K562 (cell line): Measurements from ENCODE around the gene SLC9A1. TPM values are rescaled to one million over a fixed set of nuclear protein-coding genes. Genes with fewer than 3 reads are reported as not detected.
A peak's percentile ranks its signal among the peaks of the same experiment; 100 is the strongest.

Source experiments
- BCOR ChIP-seq: fragments of 450-650 bp; IDR thresholded peaks from 2 replicates; pipeline ENCODE4 v1.6.1; 2016
- CBFB ChIP-seq: sonication (generic); formaldehyde crosslinking; IDR thresholded peaks from 2 replicates; pipeline ENCODE4 v1.4.0; 2020; ENCODE audit warnings: mild to moderate bottlenecking, missing genetic modification reagents
- CCAR2 ChIP-seq: fragments of 200-400 bp; formaldehyde crosslinking; IDR thresholded peaks from 2 replicates; pipeline ENCODE4 v1.6.1; 2017; ENCODE audit warnings: mild to moderate bottlenecking, low read depth, low read length
- GTF2A2 ChIP-seq: IDR thresholded peaks from 2 replicates; pipeline ENCODE4 v1.6.1; 2016; ENCODE audit warnings: mild to moderate bottlenecking, missing genetic modification characterization, missing compliant biosample characterization
- HSF4 ChIP-seq: fragments of 250-450 bp; sonication (Bioruptor Pico); IDR thresholded peaks from 2 replicates; pipeline ENCODE4 v2.1.2; 2022; ENCODE audit warnings: mild to moderate bottlenecking, moderate library complexity, borderline replicate concordance
- SRSF7 ChIP-seq: fragments of 200-400 bp; formaldehyde crosslinking; optimal IDR thresholded peaks from 2 replicates; pipeline ENCODE3; 2017; ENCODE audit warnings: mild to moderate bottlenecking, low read depth, low read length
- ZC3H4 ChIP-seq: sonication (generic); formaldehyde crosslinking; IDR thresholded peaks from 2 replicates; pipeline ENCODE4 v1.9.0; 2021; ENCODE audit warnings: missing genetic modification reagents, borderline replicate concordance
- ZNF217 ChIP-seq: sonication (generic); formaldehyde crosslinking; IDR thresholded peaks from 2 replicates; pipeline ENCODE4 v1.8.0; 2022; ENCODE audit warnings: mild to moderate bottlenecking, missing genetic modification reagents
- ZNF324 ChIP-seq: fragments of 250-450 bp; sonication (Bioruptor Pico); IDR thresholded peaks from 2 replicates; pipeline ENCODE4 v1.4.0; 2020; ENCODE audit warnings: mild to moderate bottlenecking
- ZNF551 ChIP-seq: fragments of 250-450 bp; sonication (Bioruptor Pico); IDR thresholded peaks from 2 replicates; pipeline ENCODE4 v1.5.0; 2021; ENCODE audit warnings: mild to moderate bottlenecking, moderate library complexity
- polyA plus RNA-seq, 8 experiments: library from polyadenylated mRNA; depleted of rRNA in 4 of 8; stranded (reverse) in 5 of 8; unstranded in 3 of 8; fragments of >200 nt; fragmentation: Nextera tagmentation in 2 of 8; fragmentation: Illumina TruSeq in 1 of 8; extraction: Ambion mirVana in 2 of 8; extraction: Trizol in 1 of 8; gene quantifications; 2 replicates each; pipeline versions ENCODE4 v1.2.1 to v1.2.3, GENCODE V29; 2011 to 2014; ENCODE audit warnings: inconsistent platforms in 1 of 8, missing spikeins in 1 of 8
- total RNA-seq, 7 experiments: library from RNA; depleted of rRNA in 6 of 7; stranded (reverse); fragments of >200 nt in 6 of 7; fragmentation: Illumina TruSeq in 2 of 7; extraction: Trizol in 2 of 7; gene quantifications; 2 replicates each; pipeline versions ENCODE4 v1.2.1 to v1.2.3, GENCODE V29; 2011 to 2021; ENCODE audit warnings: low replicate concordance in 1 of 7
- TF ChIP-seq, protein P1 (sequence below), 2 experiments: fragments of 450-650 bp; IDR thresholded peaks; 2 replicates each; pipeline ENCODE4 v1.6.1; 2016
- TF ChIP-seq, protein P2 (sequence below): fragments of 450-650 bp; IDR thresholded peaks from 2 replicates; pipeline ENCODE4 v1.6.1; 2016
- TF ChIP-seq, protein P3 (sequence below): fragments of 250-450 bp; sonication (Bioruptor Pico); IDR thresholded peaks from 2 replicates; pipeline ENCODE4 v1.4.0; 2020; ENCODE audit warnings: mild to moderate bottlenecking, moderate library complexity, borderline replicate concordance
- TF ChIP-seq, protein P4 (sequence below): IDR thresholded peaks from 2 replicates; pipeline ENCODE4 v1.6.1; 2014; ENCODE audit warnings: antibody characterized with exemption
- TF ChIP-seq, protein P5 (sequence below): fragments of 250-450 bp; sonication (Bioruptor Pico); IDR thresholded peaks from 2 replicates; pipeline ENCODE4 v1.5.0; 2021
- TF ChIP-seq, protein P6 (sequence below): fragments of 250-450 bp; sonication (Bioruptor Pico); IDR thresholded peaks from 2 replicates; pipeline ENCODE4 v1.4.0; 2020; ENCODE audit warnings: mild to moderate bottlenecking

The SLC9A1 gene
- total and polyA plus RNA-seq, 9 of the 15 experiments (the other 6 are each of a cell fraction or from before 2014, with no cell fraction given), result 0.59 to 14.4 (median 2.0) TPM

DNA sequence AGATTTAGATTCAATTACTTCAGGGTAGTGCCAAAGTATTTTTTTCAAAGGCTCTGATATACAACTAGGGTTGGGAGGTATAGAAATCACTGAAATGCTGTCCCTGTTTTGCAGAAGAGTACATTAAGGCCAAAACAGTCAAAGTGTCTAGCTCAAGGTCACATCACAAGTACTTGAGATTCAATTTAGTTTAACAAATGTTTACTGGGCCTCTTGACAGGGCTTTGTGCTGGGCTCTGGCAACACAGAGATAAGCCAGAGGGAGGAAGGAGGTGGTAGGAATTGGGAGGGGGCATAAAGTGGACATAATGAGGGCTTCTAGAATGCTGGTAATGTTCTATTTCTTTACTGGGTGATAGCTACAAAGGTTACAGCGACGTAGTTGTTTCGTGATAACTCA is 2.3 kb upstream of the SLC9A1 start (continued):
- no peak for TF ChIP-seq CBFB (CRISPR knock-in tag)
- TF ChIP-seq, protein P1, sequence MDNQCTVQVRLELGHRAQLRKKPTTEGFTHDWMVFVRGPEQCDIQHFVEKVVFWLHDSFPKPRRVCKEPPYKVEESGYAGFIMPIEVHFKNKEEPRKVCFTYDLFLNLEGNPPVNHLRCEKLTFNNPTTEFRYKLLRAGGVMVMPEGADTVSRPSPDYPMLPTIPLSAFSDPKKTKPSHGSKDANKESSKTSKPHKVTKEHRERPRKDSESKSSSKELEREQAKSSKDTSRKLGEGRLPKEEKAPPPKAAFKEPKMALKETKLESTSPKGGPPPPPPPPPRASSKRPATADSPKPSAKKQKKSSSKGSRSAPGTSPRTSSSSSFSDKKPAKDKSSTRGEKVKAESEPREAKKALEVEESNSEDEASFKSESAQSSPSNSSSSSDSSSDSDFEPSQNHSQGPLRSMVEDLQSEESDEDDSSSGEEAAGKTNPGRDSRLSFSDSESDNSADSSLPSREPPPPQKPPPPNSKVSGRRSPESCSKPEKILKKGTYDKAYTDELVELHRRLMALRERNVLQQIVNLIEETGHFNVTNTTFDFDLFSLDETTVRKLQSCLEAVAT (IDR thresholded peaks at IDR 0.05), result no peak
- TF ChIP-seq, protein P2, sequence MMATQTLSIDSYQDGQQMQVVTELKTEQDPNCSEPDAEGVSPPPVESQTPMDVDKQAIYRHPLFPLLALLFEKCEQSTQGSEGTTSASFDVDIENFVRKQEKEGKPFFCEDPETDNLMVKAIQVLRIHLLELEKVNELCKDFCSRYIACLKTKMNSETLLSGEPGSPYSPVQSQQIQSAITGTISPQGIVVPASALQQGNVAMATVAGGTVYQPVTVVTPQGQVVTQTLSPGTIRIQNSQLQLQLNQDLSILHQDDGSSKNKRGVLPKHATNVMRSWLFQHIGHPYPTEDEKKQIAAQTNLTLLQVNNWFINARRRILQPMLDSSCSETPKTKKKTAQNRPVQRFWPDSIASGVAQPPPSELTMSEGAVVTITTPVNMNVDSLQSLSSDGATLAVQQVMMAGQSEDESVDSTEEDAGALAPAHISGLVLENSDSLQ, result peak; percentile 64; the same call in 1 of the 2 replicates
- TF ChIP-seq, protein P3, sequence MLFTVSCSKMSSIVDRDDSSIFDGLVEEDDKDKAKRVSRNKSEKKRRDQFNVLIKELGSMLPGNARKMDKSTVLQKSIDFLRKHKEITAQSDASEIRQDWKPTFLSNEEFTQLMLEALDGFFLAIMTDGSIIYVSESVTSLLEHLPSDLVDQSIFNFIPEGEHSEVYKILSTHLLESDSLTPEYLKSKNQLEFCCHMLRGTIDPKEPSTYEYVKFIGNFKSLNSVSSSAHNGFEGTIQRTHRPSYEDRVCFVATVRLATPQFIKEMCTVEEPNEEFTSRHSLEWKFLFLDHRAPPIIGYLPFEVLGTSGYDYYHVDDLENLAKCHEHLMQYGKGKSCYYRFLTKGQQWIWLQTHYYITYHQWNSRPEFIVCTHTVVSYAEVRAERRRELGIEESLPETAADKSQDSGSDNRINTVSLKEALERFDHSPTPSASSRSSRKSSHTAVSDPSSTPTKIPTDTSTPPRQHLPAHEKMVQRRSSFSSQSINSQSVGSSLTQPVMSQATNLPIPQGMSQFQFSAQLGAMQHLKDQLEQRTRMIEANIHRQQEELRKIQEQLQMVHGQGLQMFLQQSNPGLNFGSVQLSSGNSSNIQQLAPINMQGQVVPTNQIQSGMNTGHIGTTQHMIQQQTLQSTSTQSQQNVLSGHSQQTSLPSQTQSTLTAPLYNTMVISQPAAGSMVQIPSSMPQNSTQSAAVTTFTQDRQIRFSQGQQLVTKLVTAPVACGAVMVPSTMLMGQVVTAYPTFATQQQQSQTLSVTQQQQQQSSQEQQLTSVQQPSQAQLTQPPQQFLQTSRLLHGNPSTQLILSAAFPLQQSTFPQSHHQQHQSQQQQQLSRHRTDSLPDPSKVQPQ (CRISPR knock-in tag), result no peak
- TF ChIP-seq SRSF7, result no peak
- no peak for TF ChIP-seq HSF4 (CRISPR knock-in tag)
- TF ChIP-seq ZNF324 (CRISPR knock-in tag), result no peak
- TF ChIP-seq, protein P4, sequence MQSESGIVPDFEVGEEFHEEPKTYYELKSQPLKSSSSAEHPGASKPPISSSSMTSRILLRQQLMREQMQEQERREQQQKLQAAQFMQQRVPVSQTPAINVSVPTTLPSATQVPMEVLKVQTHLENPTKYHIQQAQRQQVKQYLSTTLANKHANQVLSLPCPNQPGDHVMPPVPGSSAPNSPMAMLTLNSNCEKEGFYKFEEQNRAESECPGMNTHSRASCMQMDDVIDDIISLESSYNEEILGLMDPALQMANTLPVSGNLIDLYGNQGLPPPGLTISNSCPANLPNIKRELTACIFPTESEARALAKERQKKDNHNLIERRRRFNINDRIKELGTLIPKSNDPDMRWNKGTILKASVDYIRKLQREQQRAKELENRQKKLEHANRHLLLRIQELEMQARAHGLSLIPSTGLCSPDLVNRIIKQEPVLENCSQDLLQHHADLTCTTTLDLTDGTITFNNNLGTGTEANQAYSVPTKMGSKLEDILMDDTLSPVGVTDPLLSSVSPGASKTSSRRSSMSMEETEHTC, result no peak
- TF ChIP-seq GTF2A2 (tag), result no peak
- TF ChIP-seq ZNF551, result no peak
- no peak for TF ChIP-seq CCAR2
- TF ChIP-seq, protein P5, sequence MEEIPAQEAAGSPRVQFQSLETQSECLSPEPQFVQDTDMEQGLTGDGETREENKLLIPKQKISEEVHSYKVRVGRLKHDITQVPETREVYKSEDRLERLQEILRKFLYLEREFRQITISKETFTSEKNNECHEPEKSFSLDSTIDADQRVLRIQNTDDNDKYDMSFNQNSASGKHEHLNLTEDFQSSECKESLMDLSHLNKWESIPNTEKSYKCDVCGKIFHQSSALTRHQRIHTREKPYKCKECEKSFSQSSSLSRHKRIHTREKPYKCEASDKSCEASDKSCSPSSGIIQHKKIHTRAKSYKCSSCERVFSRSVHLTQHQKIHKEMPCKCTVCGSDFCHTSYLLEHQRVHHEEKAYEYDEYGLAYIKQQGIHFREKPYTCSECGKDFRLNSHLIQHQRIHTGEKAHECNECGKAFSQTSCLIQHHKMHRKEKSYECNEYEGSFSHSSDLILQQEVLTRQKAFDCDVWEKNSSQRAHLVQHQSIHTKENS (CRISPR knock-in tag), result no peak
- TF ChIP-seq, protein P6, sequence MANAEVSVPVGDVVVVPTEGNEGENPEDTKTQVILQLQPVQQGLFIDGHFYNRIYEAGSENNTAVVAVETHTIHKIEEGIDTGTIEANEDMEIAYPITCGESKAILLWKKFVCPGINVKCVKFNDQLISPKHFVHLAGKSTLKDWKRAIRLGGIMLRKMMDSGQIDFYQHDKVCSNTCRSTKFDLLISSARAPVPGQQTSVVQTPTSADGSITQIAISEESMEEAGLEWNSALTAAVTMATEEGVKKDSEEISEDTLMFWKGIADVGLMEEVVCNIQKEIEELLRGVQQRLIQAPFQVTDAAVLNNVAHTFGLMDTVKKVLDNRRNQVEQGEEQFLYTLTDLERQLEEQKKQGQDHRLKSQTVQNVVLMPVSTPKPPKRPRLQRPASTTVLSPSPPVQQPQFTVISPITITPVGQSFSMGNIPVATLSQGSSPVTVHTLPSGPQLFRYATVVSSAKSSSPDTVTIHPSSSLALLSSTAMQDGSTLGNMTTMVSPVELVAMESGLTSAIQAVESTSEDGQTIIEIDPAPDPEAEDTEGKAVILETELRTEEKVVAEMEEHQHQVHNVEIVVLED, result no peak
- no peak for TF ChIP-seq ZC3H4 (CRISPR knock-in tag)
- TF ChIP-seq BCOR, result peak; percentile 76
- TF ChIP-seq ZNF217 (CRISPR knock-in tag), result no peak
